Frontal cortex (tissue), 4 donors: ENCODE results near the gene CGB8. TPM values are rescaled to one million over a fixed set of nuclear protein-coding genes. Genes with fewer than 3 reads are reported as not detected.
A peak's percentile ranks its signal among the peaks of the same experiment; 100 is the strongest.
"Not testable (repeated sequence)": the region's sequence is repeated elsewhere in the genome, so short reads cannot be mapped to it uniquely, and the experiment has no call there.

Source experiments
- DNase-seq, 2 donors: peaks; one replicate each; pipeline ENCODE4 v3.0.0; 2012; ENCODE audit warnings: low spot score in 2 of 2
- FAIRE-seq: peaks from 2 replicates; lab custom pipeline; 2012; peaks lifted over from hg19 to GRCh38; lab: Jason Lieb, UNC
- total RNA-seq: library from RNA; depleted of rRNA; stranded (reverse); fragments of >200 nt; gene quantifications from one replicate; pipeline ENCODE4 v1.2.3, GENCODE V29; 2014
- donor health status: control.
- donor health status: control.
- donor health status: control.

The CGB8 gene
- total RNA-seq, result not detected

GRCh38 chr19:49049011-49049410, at the start of gene CGB8:
Gene CGB8 (minus strand): TSS chr19:49049111. CDS start chr19:49048739, 372 bp downstream.
- FAIRE-seq, DNase-seq: not testable (repeated sequence)

GRCh38 chr19:49097453-49098288, 48.8 kb upstream of the CGB8 start:
- peak; percentile 69 to 80 for DNase-seq
- no peak for FAIRE-seq

- FAIRE-seq (no peak), DNase-seq (no peak)
Measured at GRCh38 chr19:49094505-49095482, 45.9 kb upstream of the CGB8 start.

- no peak for FAIRE-seq
- no peak for DNase-seq
Measured at GRCh38 chr19:49092686-49093085, 43.8 kb upstream of the CGB8 start.

GRCh38 chr19:49091391-49092038, 42.6 kb upstream of the CGB8 start:
- no peak for DNase-seq

GRCh38 chr19:49086296-49086695, 37.4 kb upstream of the CGB8 start:
- DNase-seq (no peak), FAIRE-seq (no peak)

More at GRCh38 chr19:49091391-49092038, 42.6 kb upstream of the CGB8 start:
- FAIRE-seq, result no peak

- FAIRE-seq, result no peak
Measured at GRCh38 chr19:49085868-49086232, 36.9 kb upstream of the CGB8 start.

GRCh38 chr19:49085020-49085867, 36.3 kb upstream of the CGB8 start, which contains the start of gene SNRNP70:
Gene SNRNP70 (plus strand): TSS chr19:49085451. CDS start chr19:49086415, 964 bp downstream.
- DNase-seq (peak; percentile 97 to 99), FAIRE-seq (no peak)

More at GRCh38 chr19:49085868-49086232, 36.9 kb upstream of the CGB8 start:
- DNase-seq, result no peak

GRCh38 chr19:49084206-49085019, 35.5 kb upstream of the CGB8 start:
- no peak for FAIRE-seq
- DNase-seq, result no peak

GRCh38 chr19:49081273-49081672, 32.4 kb upstream of the CGB8 start:
- DNase-seq, result no peak
- no peak for FAIRE-seq

GRCh38 chr19:49080392-49080791, 31.5 kb upstream of the CGB8 start:
- no peak for FAIRE-seq
- no peak for DNase-seq

GRCh38 chr19:49074869-49075268, 26.0 kb upstream of the CGB8 start:
- DNase-seq, FAIRE-seq: not testable (repeated sequence)

- no peak for DNase-seq
Measured at GRCh38 chr19:49073514-49074378, 24.8 kb upstream of the CGB8 start.

GRCh38 chr19:49071860-49072547, 23.1 kb upstream of the CGB8 start:
- DNase-seq (no peak), FAIRE-seq (no peak)

More at GRCh38 chr19:49073514-49074378, 24.8 kb upstream of the CGB8 start:
- FAIRE-seq, result no peak

- FAIRE-seq (no peak), DNase-seq (no peak)
Measured at GRCh38 chr19:49070416-49070815, 21.5 kb upstream of the CGB8 start.

- DNase-seq (no peak), FAIRE-seq (no peak)
Measured at GRCh38 chr19:49069026-49069425, 20.1 kb upstream of the CGB8 start.

- DNase-seq, result peak in 1 of 2 donors; percentile 33
- FAIRE-seq, result no peak
Measured at GRCh38 chr19:49067554-49067953, 18.6 kb upstream of the CGB8 start.
